MM.1S (cell line): ENCODE data around the gene SLC7A8.

Source experiments
- CTCF ChIP-seq: fragments of 300-600 bp; sonication (generic); IDR thresholded peaks from 2 replicates; pipeline ENCODE4 v1.5.1; 2016; ENCODE audit warnings: antibody characterized with exemption, low read length, mixed read lengths
- EZH2 ChIP-seq: fragments of 300-600 bp; sonication (generic); optimal IDR thresholded peaks from 2 replicates; pipeline ENCODE3; 2017; ENCODE audit warnings: low read depth, mild to moderate bottlenecking, antibody characterized with exemption, low read length, mixed read lengths

GRCh38 chr14:23095196-23096108 is 88.0 kb downstream of the SLC7A8 start, which contains the start of gene C14orf119:
- TF ChIP-seq CTCF = no peak
- no peak for TF ChIP-seq EZH2
